ENCODE measurements around the gene INHBB.

DNA sequence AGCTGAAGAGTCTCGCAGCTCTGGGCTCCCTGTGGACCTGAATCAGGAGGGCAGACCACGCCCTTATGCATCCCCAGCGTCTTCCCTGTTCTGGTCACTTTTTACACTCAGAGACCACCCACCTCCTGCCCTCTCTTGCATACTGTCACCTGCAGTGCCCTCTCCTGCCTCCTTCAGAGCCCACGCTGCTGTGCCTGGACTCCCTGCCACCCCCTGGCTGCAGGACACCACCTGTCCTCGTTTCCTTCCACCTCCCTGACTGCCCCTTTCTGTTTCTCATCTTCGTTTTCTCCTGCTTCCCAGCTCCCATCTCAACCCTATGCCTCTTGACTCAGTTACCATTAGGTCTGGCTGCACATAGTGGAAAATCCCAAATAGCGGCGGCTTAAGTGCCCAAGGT is 9.2 kb upstream of the INHBB start:
- TF ChIP-seq, protein P1, sequence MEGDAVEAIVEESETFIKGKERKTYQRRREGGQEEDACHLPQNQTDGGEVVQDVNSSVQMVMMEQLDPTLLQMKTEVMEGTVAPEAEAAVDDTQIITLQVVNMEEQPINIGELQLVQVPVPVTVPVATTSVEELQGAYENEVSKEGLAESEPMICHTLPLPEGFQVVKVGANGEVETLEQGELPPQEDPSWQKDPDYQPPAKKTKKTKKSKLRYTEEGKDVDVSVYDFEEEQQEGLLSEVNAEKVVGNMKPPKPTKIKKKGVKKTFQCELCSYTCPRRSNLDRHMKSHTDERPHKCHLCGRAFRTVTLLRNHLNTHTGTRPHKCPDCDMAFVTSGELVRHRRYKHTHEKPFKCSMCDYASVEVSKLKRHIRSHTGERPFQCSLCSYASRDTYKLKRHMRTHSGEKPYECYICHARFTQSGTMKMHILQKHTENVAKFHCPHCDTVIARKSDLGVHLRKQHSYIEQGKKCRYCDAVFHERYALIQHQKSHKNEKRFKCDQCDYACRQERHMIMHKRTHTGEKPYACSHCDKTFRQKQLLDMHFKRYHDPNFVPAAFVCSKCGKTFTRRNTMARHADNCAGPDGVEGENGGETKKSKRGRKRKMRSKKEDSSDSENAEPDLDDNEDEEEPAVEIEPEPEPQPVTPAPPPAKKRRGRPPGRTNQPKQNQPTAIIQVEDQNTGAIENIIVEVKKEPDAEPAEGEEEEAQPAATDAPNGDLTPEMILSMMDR (IDR thresholded peaks at IDR 0.05) = no peak
- no peak for TF ChIP-seq POLR2AphosphoS5 (IDR thresholded peaks at IDR 0.05)
- TF ChIP-seq POLR2A (IDR thresholded peaks at IDR 0.05) = no peak

All from prostate gland (tissue), 2 donors.